ENCODE measurements around the gene DLGAP1.

- TF ChIP-seq CREB5 (CRISPR knock-in tag; IDR thresholded peaks at IDR 0.05; ENCODE audit: low read depth) (no peak), PPARA (CRISPR knock-in tag; IDR thresholded peaks at IDR 0.05; ENCODE audit: borderline replicate concordance) (no peak), ZFP3 (CRISPR knock-in tag; IDR thresholded peaks at IDR 0.05) (no peak), ZFP30 (CRISPR knock-in tag; IDR thresholded peaks at IDR 0.05) (no peak), ZNF8 (CRISPR knock-in tag; IDR thresholded peaks at IDR 0.05) (no peak), ESRRG (CRISPR knock-in tag; IDR thresholded peaks at IDR 0.05) (no peak), ARNTL (CRISPR knock-in tag; IDR thresholded peaks at IDR 0.05; ENCODE audit: borderline replicate concordance, low read depth) (no peak), RARB (CRISPR knock-in tag; IDR thresholded peaks at IDR 0.05) (no peak), PATZ1 (CRISPR knock-in tag; IDR thresholded peaks at IDR 0.05; ENCODE audit: borderline replicate concordance) (no peak), ISL1 (CRISPR knock-in tag; IDR thresholded peaks at IDR 0.05) (no peak), ZNF565 (CRISPR knock-in tag; conservative IDR thresholded peaks at IDR 0.05; ENCODE audit: low read depth) (no peak)
Observed at GRCh38 chr18:4093676-4094075, 361.4 kb downstream of the DLGAP1 start.

All from SK-N-SH treated with all-trans-retinoic acid at 6 μM for 48 hours (cell line).